H9 (cell line): ENCODE data around the gene PTGES2. TPM values are rescaled to one million over a fixed set of nuclear protein-coding genes. Genes with fewer than 3 reads are reported as not detected.

Experiments used
- DNase-seq: peaks from one replicate; pipeline ENCODE4 v3.0.0-alpha.2; 2017
- H2AFZ ChIP-seq: one replicate; pipeline ENCODE4 v1.6.1; 2013; ENCODE audit warnings: mild to moderate bottlenecking, low read length, control low read depth, moderate library complexity
- H2AK5ac ChIP-seq: 2 replicates; pipeline ENCODE4 v1.6.1; 2013; ENCODE audit warnings: low read length, control low read depth, mixed read lengths; ENCODE audit not compliant: insufficient read length
- H2BK120ac ChIP-seq: one replicate; pipeline ENCODE4 v1.6.1; 2013; ENCODE audit warnings: low read depth, mild to moderate bottlenecking, low read length, control low read depth, inconsistent platforms; ENCODE audit not compliant: poor library complexity, severe bottlenecking
- H2BK12ac ChIP-seq: 2 replicates; pipeline ENCODE4 v1.6.1; 2013; ENCODE audit warnings: low read length, control low read depth, mixed read lengths, low read depth; ENCODE audit not compliant: insufficient read length
- H2BK15ac ChIP-seq: 2 replicates; pipeline ENCODE4 v1.6.1; 2013; ENCODE audit warnings: low read depth, low read length, control low read depth
- H2BK20ac ChIP-seq: one replicate; pipeline ENCODE4 v1.6.1; 2013; ENCODE audit warnings: low read depth, mild to moderate bottlenecking, low read length, control low read depth, inconsistent platforms; ENCODE audit not compliant: poor library complexity, severe bottlenecking
- H2BK5ac ChIP-seq: 2 replicates; pipeline ENCODE4 v1.6.1; 2013; ENCODE audit warnings: low read length, control low read depth, mixed read lengths; ENCODE audit not compliant: insufficient read length
- H3K14ac ChIP-seq: 2 replicates; pipeline ENCODE4 v1.6.1; 2013; ENCODE audit warnings: low read length, control low read depth; ENCODE audit not compliant: insufficient read depth
- H3K18ac ChIP-seq: 2 replicates; pipeline ENCODE4 v1.6.1; 2013; ENCODE audit warnings: low read depth, mild to moderate bottlenecking, mixed read lengths, low read length, control low read depth; ENCODE audit not compliant: insufficient read length
- H3K23ac ChIP-seq: 2 replicates; pipeline ENCODE4 v1.6.1; 2013; ENCODE audit warnings: low read length, control low read depth, mixed read lengths, low read depth; ENCODE audit not compliant: insufficient read length
- H3K23me2 ChIP-seq: 2 replicates; pipeline ENCODE4 v1.6.1; 2013; ENCODE audit warnings: low read depth, mild to moderate bottlenecking, mixed read lengths, low read length, control low read depth; ENCODE audit not compliant: insufficient read length, poor library complexity, severe bottlenecking
- H3K27ac ChIP-seq: 2 replicates; pipeline ENCODE4 v1.5.1; 2013; ENCODE audit warnings: low read length, control low read depth, mixed read lengths, low read depth; ENCODE audit not compliant: insufficient read length
- H3K27me3 ChIP-seq: 2 replicates; pipeline ENCODE4 v1.6.1; 2013; ENCODE audit warnings: low read length, control low read depth, inconsistent platforms; ENCODE audit not compliant: insufficient read depth
- H3K4ac ChIP-seq: 2 replicates; pipeline ENCODE4 v1.6.1; 2013; ENCODE audit warnings: low read depth, mild to moderate bottlenecking, control low read depth, inconsistent platforms, low read length, moderate library complexity
- H3K4me1 ChIP-seq: 2 replicates; pipeline ENCODE4 v1.6.1; 2013; ENCODE audit warnings: low read length, control low read depth, inconsistent platforms; ENCODE audit not compliant: insufficient read depth
- H3K4me2 ChIP-seq: 2 replicates; pipeline ENCODE4 v1.6.1; 2013; ENCODE audit warnings: low read length, control low read depth, mixed read lengths; ENCODE audit not compliant: insufficient read length, insufficient read depth
- H3K56ac ChIP-seq: 2 replicates; pipeline ENCODE4 v1.6.1; 2013; ENCODE audit warnings: low read depth, mild to moderate bottlenecking, mixed read lengths, low read length, control low read depth; ENCODE audit not compliant: insufficient read length
- H3K79me1 ChIP-seq: 2 replicates; pipeline ENCODE4 v1.6.1; 2013; ENCODE audit warnings: low read depth, mild to moderate bottlenecking, moderate library complexity, low read length, control low read depth, inconsistent platforms; ENCODE audit not compliant: insufficient read depth, poor library complexity, severe bottlenecking
- H3K79me2 ChIP-seq: 2 replicates; pipeline ENCODE4 v1.6.1; 2013; ENCODE audit warnings: low read length, control low read depth, inconsistent platforms; ENCODE audit not compliant: insufficient read depth
- H3K9ac ChIP-seq: 2 replicates; pipeline ENCODE4 v1.6.1; 2013; ENCODE audit warnings: low read length, control low read depth, mixed read lengths; ENCODE audit not compliant: insufficient read length; ENCODE audit errors: extremely low read depth
- H3K9me3 ChIP-seq: one replicate; pipeline ENCODE4 v1.6.1; 2013; ENCODE audit warnings: low read depth, low read length, inconsistent platforms; ENCODE audit not compliant: control insufficient read depth
- H3T11ph ChIP-seq: one replicate; pipeline ENCODE4 v1.6.1; 2013; ENCODE audit warnings: mild to moderate bottlenecking, low read length, control low read depth, inconsistent platforms
- H4K20me1 ChIP-seq: one replicate; pipeline ENCODE4 v1.6.1; 2013; ENCODE audit not compliant: control insufficient read depth, insufficient read length, insufficient read depth
- H4K5ac ChIP-seq: 2 replicates; pipeline ENCODE4 v1.6.1; 2013; ENCODE audit warnings: low read depth, mild to moderate bottlenecking, mixed read lengths, low read length, control low read depth; ENCODE audit not compliant: insufficient read length
- H4K8ac ChIP-seq: replicated peaks from 2 replicates; pipeline ENCODE4 v1.6.1; 2013; ENCODE audit warnings: low read length, control low read depth, mixed read lengths, low read depth; ENCODE audit not compliant: insufficient read length
- H4K91ac ChIP-seq: 2 replicates; pipeline ENCODE4 v1.6.1; 2013; ENCODE audit warnings: low read depth, mild to moderate bottlenecking, moderate library complexity, mixed read lengths, low read length, control low read depth; ENCODE audit not compliant: insufficient read length
- H3K27ac Mint-ChIP-seq, 3 experiments: 2 replicates in 2 of 3; 3 replicates in 1 of 3; pipeline ENCODE4 v1.8.0; 2020 to 2021; ENCODE audit warnings: mixed read lengths in 3 of 3, mild to moderate bottlenecking in 1 of 3, moderate library complexity in 1 of 3
- H3K27me3 Mint-ChIP-seq: 2 replicates; pipeline ENCODE4 v1.8.0; 2021; ENCODE audit warnings: low read depth, mild to moderate bottlenecking, moderate library complexity, mixed read lengths
- H3K36me3 Mint-ChIP-seq, 3 experiments: 2 replicates in 2 of 3; 3 replicates in 1 of 3; pipeline ENCODE4 v1.8.0; 2020 to 2021; ENCODE audit warnings: low read depth in 3 of 3, mixed read lengths in 3 of 3; ENCODE audit not compliant: insufficient read depth in 1 of 3
- H3K4me1 Mint-ChIP-seq, 2 experiments: 2 replicates each; pipeline ENCODE4 v1.8.0; 2020; ENCODE audit warnings: mixed read lengths in 2 of 2
- H3K4me3 Mint-ChIP-seq, 2 experiments: 2 replicates in 1 of 2; 3 replicates in 1 of 2; pipeline ENCODE4 v1.8.0; 2020 to 2021; ENCODE audit warnings: mild to moderate bottlenecking in 2 of 2, mixed read lengths in 2 of 2, moderate library complexity in 1 of 2
- H3K9me3 Mint-ChIP-seq, 2 experiments: 2 replicates in 1 of 2; 3 replicates in 1 of 2; pipeline ENCODE4 v1.8.0; 2020; ENCODE audit warnings: mild to moderate bottlenecking in 2 of 2, mixed read lengths in 2 of 2, moderate library complexity in 1 of 2
- CTCF ChIP-seq: fragments of 200-600 bp; sonication (generic); conservative IDR thresholded peaks from 3 replicates; pipeline ENCODE4 v1.8.0; 2021; ENCODE audit warnings: antibody characterized with exemption, mild to moderate bottlenecking
- WGBS: extraction: QIAGEN DNeasy Blood & Tissue Kit; methylation state at CpG from one replicate; pipeline ENCODE4 v1.1.7; 2013; ENCODE audit warnings: missing lambda C conversion rate, low lambda C conversion rate, mixed read lengths; ENCODE audit not compliant: insufficient read length; ENCODE audit errors: extremely low coverage; 5-methylcytosine and 5-hydroxymethylcytosine counted together
- total RNA-seq: library from RNA; stranded (reverse); gene quantifications from 2 replicates; pipeline ENCODE4 v1.2.1, GENCODE V29; 2021

The PTGES2 gene
- total RNA-seq, 1 experiment from 2014 or later, result 63.9 TPM

GRCh38 chr9:128106181-128106939 lies 21.2 kb downstream of the PTGES2 start:
- Histone ChIP-seq H3K23me2 (no peaks in the 10 kb centered on the region), H2BK20ac (no peak overlapping the region), H3K9me3 (no peaks in the 10 kb centered on the region), H3T11ph (no peak overlapping the region), H3K27ac (no peak overlapping the region), H4K8ac (no peak overlapping the region), H4K91ac (no peak overlapping the region), H3K4ac (no peak overlapping the region), H3K79me1 (no peaks in the 10 kb centered on the region), H3K9ac (no peak overlapping the region), H3K4me1 (no peaks in the 10 kb centered on the region; the same call in 1 of the 2 replicates), H4K5ac (no peak overlapping the region), H3K79me2 (no peaks in the 10 kb centered on the region), H4K20me1 (no peaks in the 10 kb centered on the region), H3K56ac (no peak overlapping the region), H2AFZ (no peak overlapping the region), H3K23ac (no peak overlapping the region), H2BK15ac (no peak overlapping the region), H3K27me3 (no peaks in the 10 kb centered on the region), H2BK120ac (no peak overlapping the region), H2AK5ac (no peak overlapping the region), H2BK5ac (no peak overlapping the region), H3K14ac (no peak overlapping the region), H3K18ac (no peak overlapping the region), H3K4me2 (no peak overlapping the region), H2BK12ac (no peak overlapping the region)
- H3K9me3 Mint-ChIP-seq, result no peaks in the 10 kb centered on the region
- DNase-seq, result peak; percentile 41
- no CpG with 5 or more reads among the region's 23 CpGs for WGBS
- peaks cover 7 to 22% of the 10 kb centered on the region in 2 experiments for H3K4me1 Mint-ChIP-seq
- no peak overlapping the region; a peak in 1 of 7 replicates for H3K27ac Mint-ChIP-seq
- H3K36me3 Mint-ChIP-seq, result peaks cover 22 to 71% (median 56%) of the 10 kb centered on the region in 3 experiments; a peak in 6 of 7 replicates
- TF ChIP-seq CTCF, result 0 out of 3 replicates have a peak, but pooled peaks have one; percentile 20
- no peak overlapping the region for H3K4me3 Mint-ChIP-seq
- H3K27me3 Mint-ChIP-seq, result no peaks in the 10 kb centered on the region
